Tongue (tissue), 2 donors: ENCODE results near the gene IRS4. TPM values are rescaled to one million over a fixed set of nuclear protein-coding genes. Genes with fewer than 3 reads are reported as not detected.

Source experiments
- DNase-seq: peaks from one replicate; pipeline ENCODE4 v3.0.0-alpha.2; 2015
- total RNA-seq: library from RNA; depleted of rRNA; stranded (reverse); fragments of >200 nt; gene quantifications from one replicate; pipeline ENCODE4 v1.2.3, GENCODE V29; 2014

IRS4 gene
- 0.10 TPM for total RNA-seq

DNA sequence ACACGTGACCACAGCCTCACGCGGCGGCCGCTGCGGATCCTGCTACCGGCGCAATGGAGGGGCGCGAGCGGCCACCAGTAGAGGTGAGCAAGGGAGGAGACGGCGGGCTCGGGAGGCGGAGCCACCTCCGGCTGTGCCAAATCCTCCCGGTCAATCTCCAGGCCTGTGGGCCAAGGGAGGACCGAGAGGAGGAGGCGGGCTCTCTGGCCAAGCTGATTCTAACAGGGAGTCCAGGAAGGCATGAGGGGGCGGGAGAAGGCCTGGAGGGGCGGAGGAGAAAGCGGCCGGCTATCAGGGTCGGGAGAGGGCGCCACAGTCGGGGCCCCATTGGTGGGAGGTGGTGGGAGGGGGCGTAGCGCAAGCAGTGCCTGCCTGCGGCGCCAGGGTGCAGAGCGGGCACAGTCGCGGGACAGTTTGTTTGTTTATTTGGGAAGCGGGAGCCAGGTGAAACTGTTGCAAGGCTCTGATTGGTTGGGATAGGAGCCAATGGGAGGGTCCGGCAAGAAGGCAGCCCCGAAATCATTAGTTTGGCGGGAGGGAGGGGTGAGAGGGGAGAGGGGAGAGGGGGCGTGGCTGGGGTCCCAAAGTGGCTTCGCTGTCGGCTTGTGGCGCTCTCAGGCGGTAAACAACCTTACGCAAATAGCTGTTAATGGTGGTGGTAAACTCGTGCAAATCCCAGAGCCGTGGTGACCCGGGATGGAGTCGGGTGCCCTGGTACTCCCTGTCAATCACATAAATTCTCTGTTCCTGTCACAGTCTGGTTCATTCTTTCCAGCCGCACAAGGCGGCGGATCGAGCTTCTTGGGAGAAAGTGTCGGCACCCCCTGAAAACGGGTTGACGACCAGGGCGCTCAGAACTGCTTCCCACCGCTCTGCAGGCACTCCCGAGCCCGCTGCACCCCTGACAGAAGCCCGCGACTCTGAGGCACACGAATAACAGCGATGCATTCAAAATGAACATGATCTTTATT is at the start of gene IRS4:
TSS of gene IRS4 (minus strand) at position 55 of the 971 bp plus-strand sequence.
- peak; percentile 29 for DNase-seq

DNA sequence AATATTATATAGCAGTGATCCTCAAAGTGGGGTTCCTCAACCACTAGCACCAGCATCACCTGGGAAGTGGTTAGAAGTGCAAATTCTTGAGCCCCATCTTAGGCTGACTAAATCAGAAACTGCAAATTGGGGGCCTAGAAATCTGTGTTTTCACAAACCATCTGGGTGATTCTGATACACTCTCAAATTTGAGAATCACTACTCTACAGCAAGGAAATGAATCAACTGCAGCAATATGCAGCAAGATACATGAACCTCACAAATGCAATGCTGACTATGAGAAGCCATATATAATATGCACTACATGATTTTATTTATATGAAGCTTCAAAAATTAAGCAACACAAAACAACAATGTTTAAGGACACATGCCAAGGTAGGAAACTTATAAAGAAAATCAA is 36.2 kb upstream of the IRS4 start:
- no peak for DNase-seq

DNA sequence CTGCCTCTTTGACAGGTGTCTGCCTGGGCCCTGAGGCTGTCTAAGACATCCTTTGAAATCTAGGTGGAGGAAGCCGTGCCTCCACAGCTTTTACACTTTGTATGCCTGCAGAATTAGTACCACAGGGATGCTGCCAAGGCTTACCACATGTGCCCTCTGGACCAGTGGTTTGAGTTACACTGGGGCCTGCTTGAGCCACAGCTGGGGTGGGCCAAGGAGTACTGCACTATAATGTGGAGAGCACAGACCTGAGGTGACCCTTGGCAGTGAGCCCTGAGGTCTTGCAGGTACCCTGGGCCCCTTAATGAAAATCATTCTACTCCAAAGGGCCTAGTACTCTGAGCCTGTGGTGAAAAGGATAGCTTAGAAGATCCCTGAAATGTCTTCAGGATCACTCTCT is 27.2 kb upstream of the IRS4 start:
- no peak for DNase-seq

DNA sequence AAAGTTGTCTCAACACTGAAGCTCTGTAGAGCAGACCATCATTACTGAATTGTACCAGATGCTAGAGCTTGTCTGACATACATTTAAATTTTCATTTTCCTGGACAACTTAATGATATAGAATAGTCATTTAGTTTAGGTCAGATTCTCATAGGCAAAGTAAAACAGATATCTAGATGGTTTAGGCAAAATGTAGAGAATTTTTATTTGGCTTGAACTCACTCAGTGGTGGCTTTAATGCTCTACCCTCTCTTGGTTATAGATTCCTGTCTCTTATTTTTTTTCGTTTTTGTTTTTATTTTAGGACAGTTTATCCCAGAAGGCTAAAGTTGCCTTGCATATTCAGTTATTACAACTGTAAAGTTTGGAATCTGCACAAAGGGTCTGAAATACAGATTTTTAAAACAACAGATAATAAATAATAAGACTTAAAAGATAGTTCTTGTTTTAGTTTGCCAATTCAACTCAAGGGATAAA is 4.0 kb upstream of the IRS4 start:
- DNase-seq, result no peak

DNA sequence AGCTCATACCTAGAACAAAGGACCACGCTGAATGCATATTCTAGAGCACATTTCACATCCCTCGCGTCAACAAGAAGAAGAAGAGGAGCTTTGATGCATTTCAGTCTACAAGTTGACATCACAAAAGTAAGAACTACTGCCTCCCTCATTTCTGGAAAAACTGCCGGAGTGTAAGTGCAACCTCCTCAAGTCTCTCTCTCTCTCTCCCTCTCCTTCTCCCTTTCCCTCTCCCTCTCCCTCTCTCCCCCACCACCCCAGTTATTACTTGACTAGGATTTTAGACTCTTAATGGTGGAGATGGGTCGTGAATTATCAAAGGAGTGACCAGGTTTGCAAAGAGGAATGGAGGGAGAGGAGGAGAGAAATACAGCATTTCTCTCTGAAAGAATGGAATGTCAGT is 1.4 kb upstream of the IRS4 start:
- DNase-seq, result no peak

DNA sequence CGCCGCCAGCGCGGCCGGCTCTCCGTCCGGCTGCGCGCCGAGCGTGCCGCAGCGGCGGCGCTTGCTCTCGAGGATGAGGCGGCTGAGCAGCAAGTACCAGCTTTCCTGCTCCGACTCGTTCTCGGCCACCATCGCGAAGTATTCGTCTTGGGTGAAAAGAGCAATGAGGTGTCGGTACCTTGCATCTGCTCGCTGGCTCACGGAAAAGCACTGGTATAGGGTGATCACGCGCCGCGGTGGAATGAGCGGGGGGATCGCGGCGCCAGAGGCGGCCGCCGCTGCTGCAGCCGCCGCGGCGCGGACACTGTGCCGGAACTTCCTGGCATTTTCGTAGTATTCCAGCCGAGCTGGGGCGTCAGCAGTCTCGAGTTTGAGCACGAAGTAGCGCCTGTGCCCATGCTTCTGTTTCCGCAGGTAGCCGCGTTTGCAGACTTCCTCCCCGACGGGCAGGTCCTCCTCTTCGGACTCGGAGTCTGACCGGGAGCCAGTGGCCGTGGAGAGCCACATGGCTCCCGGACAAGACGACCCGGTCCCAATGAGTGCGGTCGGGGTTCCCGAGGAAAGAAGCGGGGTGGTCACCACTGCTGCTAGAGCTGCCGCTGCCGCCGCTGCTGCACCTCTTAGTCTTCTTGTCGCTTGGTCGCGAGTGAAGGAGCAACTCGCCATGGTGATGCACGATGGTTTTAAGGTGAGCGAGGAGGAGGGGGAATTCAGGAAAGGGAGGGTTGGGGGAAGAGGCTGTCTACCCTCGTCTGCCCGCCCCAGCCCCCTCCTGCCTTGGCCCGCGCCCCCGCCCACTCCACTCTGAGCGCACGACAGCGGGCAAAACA is 469 bp downstream of the IRS4 start:
- DNase-seq, result no peak

DNA sequence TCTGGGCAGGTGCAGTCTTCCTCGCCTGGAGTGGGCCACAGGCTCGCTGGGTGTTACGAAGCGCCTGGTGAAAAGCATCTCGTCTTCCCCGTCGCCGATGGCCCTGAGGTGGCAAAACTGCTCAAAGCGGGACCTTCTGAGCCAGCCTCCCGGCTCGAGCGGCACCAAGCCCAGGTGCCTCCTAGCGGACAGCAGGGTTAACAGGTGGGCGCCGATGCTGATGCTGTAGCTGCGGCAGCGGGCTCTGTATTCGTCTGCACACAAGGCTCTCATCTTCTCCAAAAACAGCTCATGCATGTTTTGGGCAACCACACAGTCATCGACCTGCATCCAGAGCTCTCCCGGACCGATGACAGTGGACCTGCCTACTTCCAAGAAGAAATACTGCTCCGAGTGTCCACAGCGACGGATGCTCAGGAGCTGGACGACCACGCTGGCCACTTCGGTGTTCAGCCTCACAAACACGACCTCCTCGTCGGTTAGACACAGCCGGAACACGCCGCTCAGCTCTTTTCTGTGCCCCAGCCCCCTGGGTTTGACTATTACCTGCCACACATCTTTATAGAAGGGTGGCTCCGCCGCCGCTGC is 1.2 kb downstream of the IRS4 start:
- no peak for DNase-seq

DNA sequence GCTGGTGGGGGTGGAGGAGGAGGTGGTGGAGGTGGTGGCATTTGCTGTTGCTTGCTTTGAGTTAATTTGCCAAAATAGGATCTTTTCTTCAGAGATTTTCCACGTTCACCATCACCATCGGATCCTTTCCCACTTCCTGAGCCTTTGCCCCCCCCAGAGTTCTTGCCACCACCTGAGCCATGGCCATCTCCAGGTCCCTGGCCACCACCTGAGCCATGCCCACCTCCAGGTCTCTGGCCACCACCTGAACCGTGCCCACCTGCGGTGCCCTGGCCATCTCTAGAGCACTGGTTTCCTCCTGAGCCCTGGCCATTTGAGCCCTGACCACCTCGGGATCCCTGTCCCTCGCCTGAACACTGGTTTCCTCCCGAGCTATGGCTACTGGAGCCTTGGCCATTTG is 1.9 kb downstream of the IRS4 start:
- no peak for DNase-seq

DNA sequence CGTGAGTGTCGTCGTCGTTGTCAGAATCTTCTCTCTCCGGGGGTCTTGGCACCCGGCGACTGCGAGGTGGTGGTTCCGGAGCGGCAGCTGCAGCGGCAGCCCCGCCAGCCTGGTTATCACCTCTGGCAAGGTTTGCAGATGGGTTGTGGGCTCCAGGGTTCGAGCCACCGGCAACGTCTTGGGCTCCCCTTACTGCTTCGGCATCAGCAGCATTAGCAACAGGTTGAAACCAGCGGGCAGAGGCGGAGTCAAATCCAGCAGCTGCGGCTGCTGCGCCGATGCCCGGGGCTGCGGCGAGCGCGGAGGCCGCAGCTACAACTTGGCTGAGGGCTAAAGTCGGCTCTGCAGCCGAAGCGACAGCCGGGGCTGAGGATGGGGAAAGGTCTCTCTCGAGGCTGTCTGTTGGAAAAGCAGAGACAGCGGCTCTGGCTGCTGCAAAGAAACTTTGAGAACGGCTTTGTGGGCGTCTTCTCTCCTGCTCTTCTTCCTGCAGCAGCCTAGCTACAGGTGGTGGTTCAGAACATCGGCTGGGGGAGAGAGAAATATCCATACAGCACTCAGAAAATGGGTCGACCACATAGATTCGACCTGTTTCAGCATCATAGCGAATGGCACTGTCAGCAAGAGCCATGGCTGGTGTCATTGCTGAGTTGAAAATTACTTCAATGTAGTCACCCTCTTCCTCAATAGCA is 3.6 kb downstream of the IRS4 start:
- peak; percentile 26 for DNase-seq

DNA sequence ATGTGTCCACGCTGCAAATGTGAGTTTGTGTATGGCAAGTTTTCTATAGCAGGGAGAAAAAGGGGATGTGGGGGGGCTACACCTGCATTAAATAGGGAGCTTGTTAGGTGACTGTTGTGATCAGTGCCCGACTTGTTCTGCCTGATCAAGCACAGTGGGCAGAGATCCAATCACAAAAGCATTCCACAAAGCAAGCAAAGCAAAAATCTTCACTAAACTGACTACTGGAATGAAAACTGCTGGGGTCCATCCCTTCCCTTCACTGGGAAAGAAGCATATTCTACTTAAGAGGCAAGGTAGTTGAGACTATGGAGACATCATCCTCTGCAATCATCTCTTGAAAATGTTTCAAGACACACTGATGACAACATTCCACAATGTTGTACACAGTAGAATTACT is 5.2 kb downstream of the IRS4 start:
- DNase-seq, result no peak

DNA sequence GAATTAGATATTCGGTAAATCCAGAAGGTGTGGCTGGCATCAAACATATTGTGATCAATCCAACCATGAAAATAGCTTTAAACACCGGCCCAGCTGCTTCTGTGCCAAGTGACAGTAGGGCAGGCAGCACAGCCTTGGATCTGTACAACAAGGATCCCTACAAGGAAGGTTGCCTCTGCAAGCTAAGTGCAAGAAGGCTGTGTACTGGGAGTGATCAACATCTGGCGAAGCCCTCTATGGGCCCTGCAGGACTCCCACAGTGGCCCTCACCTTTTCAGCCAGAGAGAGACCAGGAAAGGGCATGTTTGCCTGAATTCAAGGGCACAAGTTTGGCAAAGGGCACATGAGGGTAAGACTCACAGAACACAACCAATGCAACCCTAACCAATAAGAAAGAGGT is 9.6 kb downstream of the IRS4 start:
- no peak for DNase-seq

DNA sequence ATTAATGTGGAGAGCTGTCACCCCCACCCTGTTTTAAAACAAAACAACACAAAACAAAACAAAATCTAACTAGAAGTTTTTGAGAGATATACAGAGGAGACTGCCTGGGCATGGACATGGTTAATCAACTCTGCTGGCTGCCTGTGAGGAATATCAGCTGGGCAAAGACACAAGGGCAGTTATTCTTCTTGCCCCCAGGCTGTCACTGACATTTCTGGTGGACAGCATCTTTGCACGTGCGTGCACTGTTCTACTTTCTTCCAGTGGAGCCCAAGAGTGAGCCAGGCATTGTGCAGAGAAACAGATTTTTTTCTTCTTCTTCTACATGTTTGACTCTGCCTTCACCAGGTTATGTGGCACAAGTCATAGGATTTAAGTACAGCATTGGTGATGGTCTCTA is 13.8 kb downstream of the IRS4 start:
- no peak for DNase-seq

DNA sequence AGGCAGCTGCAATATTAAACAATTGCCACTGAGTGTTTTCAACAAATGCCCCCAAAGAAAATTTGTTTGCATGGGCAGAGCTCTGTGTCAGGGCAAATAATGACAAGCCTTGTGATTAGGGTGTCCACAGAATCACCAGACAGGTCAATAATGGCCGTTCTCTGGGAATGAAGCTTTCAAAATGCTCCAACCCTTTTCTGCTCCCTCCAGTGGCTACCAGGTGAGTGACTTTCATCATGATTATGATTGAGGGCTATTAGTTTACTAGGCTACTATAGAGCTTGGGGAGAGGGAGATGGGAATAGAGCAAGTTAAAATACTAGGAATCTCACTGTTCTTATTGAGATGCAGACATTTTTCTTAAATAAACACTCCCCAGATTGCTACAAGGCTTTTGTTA is 23.5 kb downstream of the IRS4 start:
- no peak for DNase-seq

DNA sequence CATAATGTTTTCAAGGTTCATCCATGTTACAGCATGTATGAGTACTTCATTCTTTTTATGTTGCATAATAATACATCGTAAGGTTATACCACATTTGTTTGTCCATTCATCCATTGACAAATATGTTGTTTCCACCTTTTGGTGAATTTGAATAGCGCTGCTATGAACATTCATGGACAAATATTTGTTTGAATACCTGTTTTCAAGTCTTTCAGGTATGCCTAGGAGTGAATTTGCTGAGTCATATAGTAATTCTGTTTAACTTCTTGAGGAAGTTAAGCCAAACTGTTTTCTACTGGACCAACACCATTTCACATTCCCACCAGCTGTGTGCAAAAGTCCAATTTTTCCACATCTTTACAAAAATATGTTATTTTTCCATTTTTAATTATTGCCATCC is 31.5 kb downstream of the IRS4 start:
- no peak for DNase-seq

DNA sequence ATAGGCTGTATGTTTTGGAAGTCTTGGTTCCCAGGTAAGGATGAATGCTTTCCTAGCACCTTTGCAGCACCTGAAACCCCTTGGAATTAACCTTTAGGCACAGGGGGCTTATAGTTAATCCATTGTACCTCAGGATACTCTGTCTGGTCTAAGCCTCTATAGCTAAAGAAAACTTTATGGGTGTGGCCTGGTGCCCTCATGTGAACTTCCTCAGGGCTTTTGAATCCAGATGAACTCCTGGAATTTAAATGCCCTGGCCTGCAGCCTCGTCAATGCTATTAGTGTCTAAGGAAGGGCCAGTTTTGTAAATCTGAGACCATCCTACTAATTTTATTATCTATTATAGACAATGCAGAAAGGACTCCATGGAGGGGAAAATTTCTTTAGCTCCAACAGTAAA is 33.8 kb downstream of the IRS4 start:
- DNase-seq, result no peak

DNA sequence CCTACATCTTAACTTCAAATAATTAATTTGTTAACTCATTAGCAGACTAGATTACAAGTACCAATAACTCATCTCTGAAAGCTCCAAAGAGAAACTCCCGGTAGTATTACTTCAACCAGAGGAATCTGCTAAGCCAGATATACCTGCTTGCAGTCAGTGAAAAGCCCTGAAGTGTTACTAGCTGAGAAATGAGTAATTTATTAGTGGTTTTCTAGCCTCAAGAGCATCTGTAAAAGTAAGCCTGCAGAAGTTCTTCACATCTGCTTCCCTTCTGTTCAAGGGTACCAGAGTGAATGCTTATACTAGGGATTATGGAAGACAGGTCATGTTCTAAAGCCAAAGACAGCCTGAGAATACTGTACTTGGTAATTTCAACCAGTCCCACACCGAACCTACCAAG is 34.7 kb downstream of the IRS4 start:
- DNase-seq, result no peak

DNA sequence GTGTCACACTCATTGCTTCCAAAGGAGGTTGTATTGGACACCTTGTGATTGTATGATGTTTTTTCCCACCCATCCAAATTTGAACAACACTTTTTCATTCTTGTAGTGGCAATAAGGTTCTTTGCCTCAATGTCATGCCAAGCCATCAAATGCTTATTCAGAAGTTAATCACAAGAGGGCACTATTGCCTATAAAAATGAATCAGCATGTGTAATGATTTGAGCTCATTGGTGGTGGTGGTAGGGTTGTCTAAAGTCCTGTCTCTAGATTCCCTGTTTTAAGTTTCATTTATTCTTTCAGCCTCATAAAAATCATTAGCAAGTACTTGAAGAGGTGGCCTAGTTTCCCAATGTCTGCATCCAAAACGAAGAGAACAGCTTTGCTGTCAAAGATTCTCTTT is 37.0 kb downstream of the IRS4 start:
- DNase-seq, result peak; percentile 27

DNA sequence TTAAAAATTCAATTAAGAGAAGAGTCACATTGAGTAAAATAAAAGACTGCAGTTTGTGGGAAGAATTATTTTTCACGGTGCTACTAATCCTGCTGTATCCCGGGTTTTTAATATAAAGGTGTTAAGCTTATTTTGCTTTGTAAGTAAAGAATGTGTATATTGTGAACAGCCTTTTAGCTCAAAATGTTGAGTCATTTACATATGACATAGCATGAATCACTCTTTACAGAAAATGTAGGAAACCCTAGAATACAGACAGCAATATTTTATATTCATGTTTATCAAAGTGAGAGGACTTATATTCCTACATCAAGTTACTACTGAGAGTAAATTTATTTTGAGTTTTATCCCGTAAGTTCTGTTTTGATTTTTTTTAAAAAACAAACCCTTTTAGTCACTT is 39.7 kb downstream of the IRS4 start:
- no peak for DNase-seq
